ENCODE results near the gene KIT.

Gene KIT

DNA sequence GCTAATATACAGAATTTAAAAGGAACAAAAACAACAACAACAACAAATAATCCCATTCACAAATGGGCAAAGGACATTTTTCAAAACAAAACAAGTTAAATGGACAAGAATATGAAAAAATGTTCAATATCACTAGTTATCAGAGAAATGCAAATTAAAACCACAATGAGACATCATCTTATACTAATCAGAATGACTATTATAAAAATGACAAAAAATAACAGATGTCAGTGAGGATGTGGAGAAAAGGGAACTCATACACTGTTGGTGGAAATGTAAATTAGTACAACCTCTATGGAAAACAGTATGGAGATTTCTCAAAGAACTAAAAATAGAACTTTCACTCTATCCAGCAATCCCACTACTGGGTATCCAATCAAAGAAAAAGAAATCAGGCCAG is 92.6 kb downstream of the KIT start:
- DNase-seq = no peak

DNA sequence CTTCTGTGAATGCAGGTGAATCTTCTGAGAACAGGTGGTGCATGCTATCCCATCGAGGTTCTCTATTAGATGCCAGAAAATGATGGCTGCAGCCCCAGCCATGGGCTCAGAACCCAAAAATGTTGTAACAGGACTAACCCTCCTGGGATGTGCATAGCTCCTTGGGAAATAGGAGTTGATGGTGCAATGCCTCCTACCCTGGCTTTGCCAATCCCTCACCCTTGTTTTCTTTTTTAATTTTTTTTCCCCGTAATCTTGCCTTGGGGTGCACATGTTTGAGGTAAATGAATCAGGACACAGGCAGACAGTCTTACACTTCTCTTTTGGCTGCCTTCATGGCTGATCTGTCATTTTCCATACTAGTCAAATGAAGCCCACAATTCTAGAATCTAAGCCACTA is 96.6 kb downstream of the KIT start:
- DNase-seq = no peak

DNA sequence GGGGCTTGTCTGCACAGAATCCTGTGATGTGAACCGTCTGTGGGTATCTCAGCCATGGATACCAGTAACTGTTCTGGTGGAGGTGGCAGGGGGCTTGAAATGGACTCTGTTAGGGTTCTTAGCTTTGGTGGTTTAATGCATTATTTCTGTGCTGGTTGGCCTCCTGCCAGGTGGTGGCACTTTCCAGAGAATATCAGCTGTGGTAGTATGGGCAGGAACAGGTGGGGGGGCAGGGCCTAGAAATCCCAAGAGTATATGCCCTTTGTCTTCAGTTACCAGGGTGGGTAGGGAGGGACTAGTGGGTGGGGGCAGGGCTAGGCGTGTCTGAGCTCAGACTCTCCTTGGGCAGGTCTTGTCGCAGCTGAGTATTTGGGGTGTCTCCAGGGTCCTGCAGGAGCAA is 106.7 kb downstream of the KIT start:
- DNase-seq = no peak

DNA sequence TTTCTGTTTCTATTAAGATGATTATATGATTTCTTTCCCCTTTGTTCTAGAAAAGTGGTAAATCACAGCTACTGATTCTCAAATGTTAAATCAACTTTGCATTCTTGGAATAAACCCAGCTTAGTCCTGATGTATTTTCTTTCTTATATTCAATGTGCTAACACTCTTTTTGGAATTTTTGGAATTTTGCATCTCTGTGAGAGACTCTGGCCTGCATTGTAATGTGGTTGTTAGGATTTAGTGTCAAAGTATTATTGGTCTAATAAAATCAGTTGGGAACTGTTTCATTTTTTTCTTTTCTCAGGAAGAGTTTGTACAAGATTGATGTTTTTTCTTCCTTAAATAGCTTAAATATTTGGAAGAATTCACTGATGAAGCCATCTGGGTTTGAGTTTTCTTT is 109.6 kb downstream of the KIT start:
- DNase-seq = no peak

DNA sequence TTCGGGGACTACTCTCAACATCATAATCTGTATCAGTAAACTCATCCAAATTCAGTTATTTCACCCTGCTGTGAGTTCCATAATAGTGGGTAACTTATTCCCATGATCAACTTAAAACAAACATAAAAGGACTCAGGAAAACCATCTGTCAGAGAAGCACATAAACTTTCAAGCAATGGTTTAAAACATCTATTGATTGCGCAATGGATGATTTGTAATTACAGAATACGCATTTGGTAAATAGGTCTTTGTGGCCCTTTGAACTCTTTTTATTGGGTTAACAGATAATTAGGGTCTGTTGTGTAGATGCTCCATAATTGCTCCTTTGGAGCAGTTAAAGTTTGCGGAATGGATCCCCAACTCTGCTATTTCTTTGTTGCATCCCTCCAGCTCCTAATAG is 115.3 kb downstream of the KIT start:
- no peak for DNase-seq

DNA sequence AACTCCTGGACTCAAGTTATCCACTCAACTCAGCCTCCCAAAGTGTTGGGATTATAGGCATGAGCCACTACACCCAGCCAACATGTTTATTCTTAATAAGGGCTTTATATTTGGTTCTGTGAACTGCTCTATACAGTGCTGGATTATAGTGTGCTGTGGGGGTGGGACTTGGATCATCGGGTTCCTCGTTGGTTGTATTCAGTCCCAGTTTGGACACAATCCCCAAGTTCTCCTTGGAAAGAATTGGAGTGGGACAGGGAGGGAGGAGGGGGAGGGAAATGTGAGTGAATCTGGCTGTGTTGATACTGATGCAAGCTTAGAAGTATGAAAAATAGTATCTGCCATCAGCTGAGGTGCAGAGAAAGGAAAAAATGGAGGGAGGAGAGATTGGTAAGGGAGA is 121.3 kb downstream of the KIT start:
- DNase-seq = no peak

DNA sequence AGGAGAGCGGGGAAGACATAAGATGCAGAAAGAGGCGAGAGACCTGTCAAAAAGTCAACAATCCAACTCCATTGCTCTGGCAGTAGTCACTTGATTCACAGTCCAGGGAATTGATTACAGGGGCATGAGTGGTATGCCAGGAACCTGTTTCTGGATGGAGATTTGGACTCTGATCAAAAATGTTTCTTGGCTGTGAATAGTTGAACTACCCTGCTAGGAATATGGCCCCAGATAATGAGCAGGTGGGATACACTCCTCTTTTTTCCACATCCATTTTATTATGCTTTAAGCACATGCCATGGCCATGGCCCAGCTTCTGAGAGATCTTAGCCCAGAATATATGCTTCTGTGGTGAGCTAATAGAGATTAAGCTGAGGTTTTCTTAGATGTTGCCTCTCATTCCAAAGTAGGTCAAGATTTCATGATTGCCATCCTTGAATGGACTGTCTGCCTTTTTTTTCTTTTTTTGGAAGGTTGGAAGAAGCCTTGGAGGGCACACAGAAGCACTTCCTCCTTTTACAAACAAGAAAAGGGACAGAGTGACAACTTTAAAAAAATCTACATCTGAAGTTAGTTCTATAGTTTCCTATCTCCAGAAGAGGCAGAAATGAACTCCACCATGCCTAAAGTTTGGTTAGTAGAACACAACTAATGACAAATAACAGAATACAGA is 121.9 kb downstream of the KIT start:
- no peak for DNase-seq

DNA sequence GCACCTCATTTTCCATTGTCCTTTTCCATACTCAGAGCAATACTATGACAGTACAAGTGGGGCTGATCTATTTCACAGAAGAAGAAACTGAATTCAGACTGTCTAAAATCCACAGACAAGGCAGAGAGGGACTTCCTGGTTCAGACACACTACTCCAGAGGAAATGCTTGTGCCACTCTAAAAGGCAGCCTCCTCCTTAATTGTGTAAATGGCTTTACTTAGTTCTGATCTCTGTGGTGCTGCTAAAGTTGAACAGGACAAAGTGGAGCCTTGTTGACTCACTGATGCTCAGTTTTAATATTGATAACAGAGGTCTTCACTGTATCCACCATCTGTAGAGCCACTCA is 122.4 kb downstream of the KIT start:
- DNase-seq = no peak

DNA sequence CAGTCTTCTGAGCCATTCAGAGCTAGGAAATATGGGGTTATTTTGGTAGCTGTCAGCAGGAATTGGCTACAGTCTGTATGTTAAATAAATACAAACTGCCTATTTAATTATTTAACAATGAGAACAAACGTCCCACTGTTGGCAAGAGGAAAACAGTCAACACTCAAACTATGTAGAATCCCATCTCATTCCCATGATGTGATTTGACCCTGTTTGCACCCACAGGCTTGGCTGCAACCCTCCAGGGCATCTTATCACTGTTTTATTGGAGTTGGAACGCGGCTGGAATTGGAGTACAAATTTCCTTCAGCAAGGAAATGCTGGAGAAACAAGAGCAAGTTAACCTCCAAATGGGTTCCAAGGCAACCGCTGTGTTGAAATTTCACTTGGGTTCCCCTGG is 124.0 kb downstream of the KIT start:
- DNase-seq = no peak

DNA sequence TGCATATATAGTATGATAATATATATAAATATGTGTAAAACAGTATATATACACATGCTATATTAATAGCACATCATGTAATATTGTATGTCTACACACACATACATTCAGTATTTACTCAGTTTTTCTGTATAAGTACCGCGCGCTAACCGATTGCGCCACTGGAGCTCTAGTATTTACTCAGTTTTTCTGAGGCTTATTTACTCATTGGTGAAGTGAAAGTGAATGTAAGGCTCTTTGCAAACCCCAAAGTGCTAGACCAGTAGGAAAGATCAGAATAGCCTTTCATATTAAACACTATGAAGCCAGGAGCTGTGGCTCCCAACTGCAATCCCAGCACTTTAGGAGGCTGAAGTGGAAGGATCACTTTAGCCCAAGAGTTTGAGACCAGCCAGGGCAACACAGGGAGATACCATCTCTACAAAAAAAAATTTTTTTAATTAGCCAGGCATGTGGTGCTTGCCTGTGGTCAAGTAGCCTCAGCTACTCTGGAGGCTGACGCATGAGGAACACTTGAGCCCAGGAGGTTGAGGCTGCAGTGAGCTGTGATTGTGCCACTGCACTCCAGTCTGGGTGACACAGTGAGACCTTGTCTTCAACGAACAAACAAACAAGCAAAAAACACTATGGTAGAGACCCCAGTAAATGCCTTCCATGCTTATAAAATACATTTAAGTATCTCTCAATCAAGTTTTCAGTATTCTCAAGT is 125.8 kb downstream of the KIT start:
- DNase-seq = no peak

DNA sequence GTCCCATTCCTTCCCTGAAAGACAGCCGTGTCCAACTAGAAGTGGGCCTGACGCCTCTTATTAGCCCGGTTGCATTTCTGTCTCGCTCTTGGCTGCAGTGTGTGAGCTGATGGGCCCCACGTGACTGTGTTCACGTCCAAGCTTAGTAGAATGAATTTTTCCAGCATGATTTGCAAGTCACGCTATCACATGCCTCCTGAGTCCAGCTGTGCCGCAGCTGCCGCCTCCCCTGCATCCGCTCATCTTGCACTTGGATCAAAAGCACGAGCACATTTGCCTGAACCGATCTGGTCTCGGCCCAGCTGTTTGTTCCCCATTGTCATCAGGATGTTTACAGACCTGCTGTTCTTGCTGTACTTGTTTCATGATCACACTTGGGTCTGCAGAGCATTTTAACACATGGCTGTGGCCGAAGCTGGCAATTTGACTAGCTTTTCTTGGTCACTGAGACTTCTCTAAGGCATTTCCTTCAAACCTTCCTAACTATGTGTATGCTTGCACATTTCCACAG is 126.5 kb downstream of the KIT start:
- no peak for DNase-seq
